HPDE6-E6E7 (cell line): ENCODE results near the gene GALNT12.

Experiments used
- DNase-seq: peaks from one replicate; pipeline ENCODE4 v3.0.0; 2011; ENCODE audit warnings: missing footprints; ENCODE audit errors: extremely low spot score

Gene GALNT12

GRCh38 chr9:98805506-98806272 is 1.8 kb upstream of the GALNT12 start:
- no peak for DNase-seq

- DNase-seq: no peak
Observed at GRCh38 chr9:98806394-98807035, 955 bp upstream of the GALNT12 start.

GRCh38 chr9:98807814-98808195 is 335 bp downstream of the GALNT12 start:
- DNase-seq: no peak

- no peak for DNase-seq
Observed at GRCh38 chr9:98808411-98808815, 943 bp downstream of the GALNT12 start.

GRCh38 chr9:98808875-98809274 is 1.4 kb downstream of the GALNT12 start:
- no peak for DNase-seq

GRCh38 chr9:98809311-98810101 is 2.0 kb downstream of the GALNT12 start:
- DNase-seq: no peak

GRCh38 chr9:98810102-98810842 is 2.8 kb downstream of the GALNT12 start:
- DNase-seq: no peak

- DNase-seq: peak; percentile 54
Observed at GRCh38 chr9:98811051-98811650, 3.7 kb downstream of the GALNT12 start.

GRCh38 chr9:98815391-98815951 is 8.0 kb downstream of the GALNT12 start:
- DNase-seq: no peak

- no peak for DNase-seq
Observed at GRCh38 chr9:98818764-98819163, 11.3 kb downstream of the GALNT12 start.

GRCh38 chr9:98819231-98819630 is 11.8 kb downstream of the GALNT12 start:
- no peak for DNase-seq

GRCh38 chr9:98821831-98822230 is 14.4 kb downstream of the GALNT12 start:
- no peak for DNase-seq

GRCh38 chr9:98822661-98823060 is 15.2 kb downstream of the GALNT12 start:
- no peak for DNase-seq

- DNase-seq: no peak
Observed at GRCh38 chr9:98823666-98824334, 16.3 kb downstream of the GALNT12 start.

- no peak for DNase-seq
Observed at GRCh38 chr9:98825414-98825813, 17.9 kb downstream of the GALNT12 start.

- no peak for DNase-seq
Observed at GRCh38 chr9:98826716-98827115, 19.2 kb downstream of the GALNT12 start.

- no peak for DNase-seq
Observed at GRCh38 chr9:98829766-98830165, 22.3 kb downstream of the GALNT12 start.

- DNase-seq: no peak
Observed at GRCh38 chr9:98830554-98830953, 23.1 kb downstream of the GALNT12 start.

- no peak for DNase-seq
Observed at GRCh38 chr9:98831696-98832095, 24.2 kb downstream of the GALNT12 start.

GRCh38 chr9:98832768-98833089 is 25.3 kb downstream of the GALNT12 start:
- DNase-seq: no peak
